Muscle layer of colon (tissue), 2 donors: ENCODE results near the gene SLC9A6.
"Not testable (repeated sequence)": the region's sequence is repeated elsewhere in the genome, so short reads cannot be mapped to it uniquely, and the experiment has no call there.

Experiments
- H3K27ac ChIP-seq: one replicate; pipeline ENCODE4 v1.7.0; 2013; ENCODE audit warnings: low read depth, mild to moderate bottlenecking, low read length, moderate library complexity
- H3K27me3 ChIP-seq, 2 donors: one replicate each; pipeline ENCODE4 v1.7.0; 2013; ENCODE audit warnings: low read length in 2 of 2, mild to moderate bottlenecking in 2 of 2; ENCODE audit not compliant: insufficient read depth in 2 of 2, control insufficient read depth in 1 of 2
- H3K36me3 ChIP-seq: one replicate; pipeline ENCODE4 v1.7.0; 2013; ENCODE audit warnings: mild to moderate bottlenecking, low read length; ENCODE audit not compliant: insufficient read depth
- H3K4me1 ChIP-seq: one replicate; pipeline ENCODE4 v1.7.0; 2013; ENCODE audit warnings: mild to moderate bottlenecking, low read length; ENCODE audit not compliant: insufficient read depth
- H3K4me3 ChIP-seq, 2 donors: one replicate each; pipeline ENCODE4 v1.7.0; 2013; ENCODE audit warnings: low read length in 2 of 2, low read depth in 1 of 2, mild to moderate bottlenecking in 1 of 2, moderate library complexity in 1 of 2
- H3K9ac ChIP-seq: one replicate; pipeline ENCODE4 v1.7.0; 2013; ENCODE audit warnings: low read length
- H3K9me3 ChIP-seq: one replicate; pipeline ENCODE4 v1.7.0; 2013; ENCODE audit warnings: mild to moderate bottlenecking, low read length
- donor health status: abdominal sarcoma.
- donor health status: Adenocarcinoma of cecum.

The SLC9A6 gene

GRCh38 chrX:136065044-136065671 is 79.9 kb downstream of the SLC9A6 start:
- peak overlapping the region; percentile 19 for H3K27ac ChIP-seq
- H3K36me3 ChIP-seq = no peaks in the 10 kb centered on the region
- peaks cover 0 to 7% of the 10 kb centered on the region in 2 donors for H3K27me3 ChIP-seq
- H3K9me3 ChIP-seq = no peaks in the 10 kb centered on the region
- peaks cover 47% of the 10 kb centered on the region for H3K4me1 ChIP-seq
- no peak overlapping the region for H3K9ac ChIP-seq
- H3K4me3 ChIP-seq = no peak overlapping the region

GRCh38 chrX:136067097-136067496 is 81.9 kb downstream of the SLC9A6 start:
- Histone ChIP-seq H3K4me3 (no peak overlapping the region), H3K27me3 (peaks cover 0 to 7% of the 10 kb centered on the region in 2 donors), H3K9ac (no peak overlapping the region), H3K4me1 (peaks cover 47% of the 10 kb centered on the region), H3K36me3 (no peaks in the 10 kb centered on the region), H3K9me3 (no peaks in the 10 kb centered on the region), H3K27ac (peak overlapping the region; percentile 60)

GRCh38 chrX:136067966-136068365 is 82.7 kb downstream of the SLC9A6 start:
- Histone ChIP-seq H3K4me3 (no peak overlapping the region), H3K27ac (peak overlapping the region; percentile 60), H3K4me1 (peaks cover 45% of the 10 kb centered on the region), H3K27me3 (peaks cover 0 to 7% of the 10 kb centered on the region in 2 donors), H3K9me3 (no peaks in the 10 kb centered on the region), H3K36me3 (no peaks in the 10 kb centered on the region), H3K9ac (no peak overlapping the region)

GRCh38 chrX:136076942-136077341 is 91.7 kb downstream of the SLC9A6 start:
- H3K27me3 ChIP-seq = no peaks in the 10 kb centered on the region
- no peak overlapping the region for H3K4me3 ChIP-seq
- no peaks in the 10 kb centered on the region for H3K9me3 ChIP-seq
- no peaks in the 10 kb centered on the region for H3K36me3 ChIP-seq
- H3K27ac ChIP-seq = no peak overlapping the region
- no peaks in the 10 kb centered on the region for H3K4me1 ChIP-seq
- H3K9ac ChIP-seq = no peak overlapping the region

GRCh38 chrX:136080766-136081165 is 95.5 kb downstream of the SLC9A6 start:
- H3K9ac ChIP-seq = no peak overlapping the region
- H3K27ac ChIP-seq = no peak overlapping the region
- H3K36me3 ChIP-seq = no peaks in the 10 kb centered on the region
- no peak overlapping the region for H3K4me3 ChIP-seq
- H3K9me3 ChIP-seq = no peaks in the 10 kb centered on the region
- H3K27me3 ChIP-seq = no peaks in the 10 kb centered on the region
- no peaks in the 10 kb centered on the region for H3K4me1 ChIP-seq

- Histone ChIP-seq H3K27me3 (no peaks in the 10 kb centered on the region), H3K4me1 (no peaks in the 10 kb centered on the region), H3K9me3 (no peaks in the 10 kb centered on the region), H3K27ac (no peak overlapping the region), H3K36me3 (no peaks in the 10 kb centered on the region), H3K9ac (no peak overlapping the region), H3K4me3 (no peak overlapping the region)
Observed at GRCh38 chrX:136086521-136086920, 101.3 kb downstream of the SLC9A6 start.

- H3K4me1 ChIP-seq, H3K36me3 ChIP-seq, H3K4me3 ChIP-seq, H3K9me3 ChIP-seq, H3K9ac ChIP-seq, H3K27ac ChIP-seq, H3K27me3 ChIP-seq: not testable (repeated sequence)
Observed at GRCh38 chrX:136091898-136092297, 106.7 kb downstream of the SLC9A6 start.

GRCh38 chrX:136094962-136095361 is 109.7 kb downstream of the SLC9A6 start:
- Histone ChIP-seq H3K27ac (no peak overlapping the region), H3K36me3 (no peaks in the 10 kb centered on the region), H3K27me3 (no peaks in the 10 kb centered on the region), H3K4me1 (no peaks in the 10 kb centered on the region), H3K4me3 (no peak overlapping the region), H3K9me3 (no peaks in the 10 kb centered on the region), H3K9ac (no peak overlapping the region)
